SHP77 (cell line): Measurements from ENCODE around the gene TAF6L.
"Not testable (repeated sequence)": the region's sequence is repeated elsewhere in the genome, so short reads cannot be mapped to it uniquely, and the experiment has no call there.

Experiments
- DNase-seq, 2 experiments: peaks; one replicate each; lab custom pipeline; 2025; lab: John Stamatoyannopoulos, UW

Gene TAF6L

GRCh38 chr11:62771144-62772021, at the start of gene TAF6L:
Gene TAF6L, plus strand, starts transcription at chr11:62771396. Its CDS starts 4,388 bp downstream, at chr11:62775784.
- DNase-seq: peak; percentile 93 to 98

DNA sequence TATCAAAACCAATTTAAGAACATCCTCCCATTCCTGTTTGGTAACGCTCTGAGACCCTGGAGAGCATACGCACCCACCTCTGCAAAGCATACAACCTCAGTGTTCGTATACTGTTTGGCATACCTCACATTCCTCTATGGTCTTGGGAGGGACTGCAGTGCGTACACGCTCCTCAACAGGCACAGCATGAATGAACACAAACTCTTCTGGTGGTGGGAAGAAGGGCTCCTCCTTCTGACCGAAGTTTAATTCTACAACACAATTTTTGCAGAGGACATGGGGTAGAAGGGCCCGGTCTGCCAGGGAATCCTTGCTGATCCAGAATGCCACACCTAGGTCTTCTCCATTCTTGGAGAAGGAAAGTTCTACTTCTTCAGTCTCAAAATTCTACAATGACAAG, 49.2 kb upstream of the TAF6L start:
- no peak for DNase-seq

DNA sequence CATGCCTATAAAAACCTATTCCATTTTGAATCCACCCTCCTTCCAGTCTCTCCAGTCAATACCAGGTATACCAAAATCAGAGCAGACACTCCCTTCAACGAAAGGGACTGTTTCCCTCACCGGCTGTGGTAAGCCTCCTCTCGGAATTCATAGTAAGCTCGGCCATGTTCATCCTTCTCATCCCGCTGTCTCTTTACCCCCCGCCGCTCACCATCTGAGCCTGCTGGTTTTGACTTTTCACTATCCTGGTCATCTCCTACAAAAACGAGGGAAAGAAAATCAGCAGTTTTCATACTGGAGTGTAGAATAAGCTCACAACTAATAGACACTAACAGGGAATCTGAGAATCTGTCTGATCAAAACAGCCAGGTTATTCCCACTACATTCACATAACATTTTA, 47.0 kb upstream of the TAF6L start:
- DNase-seq: no peak

GRCh38 chr11:62725646-62726045, 45.5 kb upstream of the TAF6L start:
- no peak for DNase-seq

- no peak for DNase-seq
Observed at GRCh38 chr11:62726156-62726914, 44.9 kb upstream of the TAF6L start.

DNA sequence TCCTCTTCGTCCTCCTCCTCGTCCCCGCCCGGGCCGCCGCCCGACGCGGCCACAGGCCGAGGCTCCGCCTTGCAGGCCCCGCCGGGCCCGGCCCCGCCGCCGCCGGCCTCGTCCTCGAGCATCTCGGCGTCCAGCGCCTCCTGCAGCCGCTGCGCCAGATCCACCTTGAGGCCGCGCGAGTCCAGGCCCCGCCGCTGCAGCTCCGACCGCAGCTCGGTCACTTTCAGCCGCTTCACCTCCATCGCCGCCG, 44.4 kb upstream of the TAF6L start:
- no peak for DNase-seq

DNA sequence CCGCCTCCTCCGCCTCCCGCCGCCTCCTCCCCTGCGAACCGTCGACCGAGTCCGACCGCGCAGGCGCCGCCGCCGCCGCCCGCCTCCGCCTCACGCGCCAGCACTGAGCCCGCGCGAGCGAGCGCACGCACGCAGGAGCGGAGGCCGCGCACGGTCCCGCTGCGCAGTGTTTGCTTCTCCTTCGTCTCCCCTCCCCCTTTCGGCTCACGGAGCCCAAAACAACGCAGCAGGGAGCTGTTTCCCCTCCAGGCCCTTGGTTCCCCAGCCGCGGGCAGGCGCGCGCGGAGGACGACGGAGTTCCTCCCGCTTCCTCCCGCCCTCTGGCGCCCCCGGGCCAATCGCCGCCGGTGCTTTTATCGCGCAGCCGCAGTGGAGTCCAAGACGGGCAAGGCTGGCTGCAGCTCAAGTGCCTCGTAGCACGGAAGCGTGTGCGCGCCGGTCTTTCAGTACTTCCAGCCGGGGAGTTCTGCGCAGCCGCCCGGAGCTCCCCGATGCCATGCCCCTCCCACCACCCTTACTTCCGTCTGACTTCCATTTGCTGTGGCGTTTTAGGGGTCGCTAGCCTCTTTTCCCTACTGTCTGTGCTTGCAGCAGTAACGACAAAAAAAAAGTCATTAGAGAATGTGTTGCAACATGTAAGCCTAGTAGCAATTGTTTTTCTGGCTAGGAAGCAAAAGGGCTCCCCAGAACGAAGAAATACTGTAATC, 43.9 kb upstream of the TAF6L start, which contains the start of gene HNRNPUL2:
HNRNPUL2 (minus strand) TSS at position 293 of the 707 bp plus-strand sequence. CDS start 301 bp downstream, outside the sequence.
- peak; percentile 97 to 99 for DNase-seq

- peak; percentile 96 to 97 for DNase-seq
Observed at GRCh38 chr11:62727872-62728170, 43.4 kb upstream of the TAF6L start.

DNA sequence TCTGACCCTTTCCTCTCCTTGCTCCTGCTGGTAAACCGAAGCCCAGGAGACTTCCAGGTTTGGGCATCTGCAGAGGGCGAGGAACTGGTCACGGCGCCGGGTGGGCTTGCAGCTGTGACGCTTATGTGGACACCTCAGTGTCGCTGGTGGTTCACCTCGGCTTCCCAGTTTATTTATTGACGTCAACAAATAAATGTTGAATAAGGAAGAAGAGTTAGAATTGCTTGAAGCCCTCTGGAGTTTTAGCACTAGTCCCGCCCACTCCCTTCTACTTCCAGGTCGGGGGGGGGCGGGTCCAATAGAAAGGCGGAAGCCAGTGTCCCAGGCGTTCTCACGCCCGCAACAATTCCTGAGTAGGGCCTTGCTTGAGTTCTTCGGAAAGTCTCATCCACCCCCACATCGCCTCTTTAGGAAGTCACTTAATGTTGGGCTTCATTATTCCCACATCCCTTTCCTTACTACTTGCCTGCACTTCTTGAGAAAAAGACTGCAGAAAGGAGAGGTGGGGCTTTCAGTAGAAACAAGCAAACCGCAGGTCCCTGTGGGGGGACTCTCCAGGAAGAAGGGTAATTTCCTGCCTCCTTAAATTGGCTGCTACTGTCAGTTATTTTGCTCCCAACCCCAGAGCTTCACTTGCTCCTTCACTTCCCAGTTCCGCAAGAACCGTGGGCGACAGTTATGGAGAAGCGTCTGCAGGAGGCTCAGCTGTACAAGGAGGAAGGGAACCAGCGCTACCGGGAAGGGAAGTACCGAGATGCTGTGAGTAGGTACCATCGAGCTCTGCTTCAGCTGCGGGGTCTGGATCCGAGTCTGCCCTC, 42.8 kb upstream of the TAF6L start, which contains the start of gene TTC9C:
TTC9C (plus strand) TSS at position 316 of the 818 bp plus-strand sequence; CDS start at position 679, 363 bp downstream.
- peak; percentile 54 to 86 for DNase-seq

GRCh38 chr11:62730076-62730475, 41.1 kb upstream of the TAF6L start:
- DNase-seq: not testable (repeated sequence)

DNA sequence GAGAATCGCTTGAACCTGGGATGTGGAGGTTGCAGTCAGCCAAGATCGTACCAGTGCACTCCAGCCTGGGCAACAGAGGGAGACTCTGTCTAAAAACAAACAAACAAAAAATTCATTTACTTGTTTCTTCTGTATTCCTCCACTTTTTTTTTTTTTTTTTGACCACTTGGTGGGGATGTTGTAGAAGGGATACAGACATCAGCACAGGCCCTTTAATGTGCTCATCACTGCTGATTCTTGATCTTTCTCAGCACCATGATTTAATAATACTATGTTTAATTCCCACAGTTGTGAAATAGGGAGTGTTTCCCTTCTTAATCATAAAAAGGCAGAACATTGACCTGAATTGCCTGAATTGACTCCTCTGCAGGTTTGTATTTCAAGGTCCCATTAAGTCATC, 38.4 kb upstream of the TAF6L start:
- DNase-seq: no peak

- DNase-seq: no peak
Observed at GRCh38 chr11:62737196-62737595, 34.0 kb upstream of the TAF6L start.

GRCh38 chr11:62747475-62748160, 23.6 kb upstream of the TAF6L start:
- no peak for DNase-seq

DNA sequence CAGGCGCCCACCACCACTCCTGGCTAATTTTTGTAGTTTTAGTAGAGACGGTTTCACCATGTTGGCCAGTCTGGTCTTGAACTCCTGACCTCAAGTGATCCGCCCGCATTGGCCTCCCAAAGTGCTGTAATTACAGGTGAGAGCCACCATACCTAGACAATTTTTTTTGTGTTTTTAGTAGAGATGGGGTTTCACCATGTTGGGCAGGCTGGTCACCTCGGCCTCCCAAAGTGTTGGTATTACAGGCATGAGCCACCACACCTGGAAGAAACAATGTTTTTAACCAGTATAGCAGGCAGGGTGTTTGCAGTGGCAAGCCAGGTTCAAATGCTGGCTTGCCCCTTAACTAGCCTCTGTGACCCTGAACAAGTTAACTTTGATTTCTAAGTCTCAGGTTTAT, 21.3 kb upstream of the TAF6L start:
- DNase-seq: not testable (repeated sequence)

DNA sequence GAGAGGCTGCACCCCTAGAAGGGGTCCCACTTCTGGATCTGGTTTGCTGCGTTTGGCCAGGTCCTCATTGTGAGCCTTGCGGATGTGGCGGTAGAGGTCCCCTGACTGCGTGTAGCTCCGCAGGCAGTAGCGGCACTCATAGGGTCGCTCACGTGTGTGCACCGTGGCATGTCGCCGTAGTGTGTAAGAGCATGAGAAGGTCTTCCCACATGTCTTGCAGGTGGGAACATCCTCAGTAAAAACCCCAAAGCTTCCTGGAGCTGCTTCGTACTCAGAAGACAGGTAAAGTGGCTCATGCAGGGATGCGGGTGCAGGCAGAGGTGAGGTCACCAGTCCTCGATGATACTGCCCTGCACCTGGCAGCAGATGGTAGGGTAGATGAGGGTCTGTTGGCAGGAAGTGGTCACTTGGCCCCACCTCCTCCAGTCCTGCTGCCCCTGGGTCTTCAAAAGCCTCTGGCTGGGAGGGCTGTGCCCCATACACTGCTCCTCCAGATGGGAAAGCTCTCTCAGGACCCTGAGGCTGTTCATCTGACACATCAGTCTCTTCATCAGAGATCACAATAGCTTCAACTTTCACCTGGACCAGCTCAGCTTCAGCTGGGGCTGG, 18.9 kb upstream of the TAF6L start:
- no peak for DNase-seq

- no peak for DNase-seq
Observed at GRCh38 chr11:62752994-62753735, 18.0 kb upstream of the TAF6L start.

DNA sequence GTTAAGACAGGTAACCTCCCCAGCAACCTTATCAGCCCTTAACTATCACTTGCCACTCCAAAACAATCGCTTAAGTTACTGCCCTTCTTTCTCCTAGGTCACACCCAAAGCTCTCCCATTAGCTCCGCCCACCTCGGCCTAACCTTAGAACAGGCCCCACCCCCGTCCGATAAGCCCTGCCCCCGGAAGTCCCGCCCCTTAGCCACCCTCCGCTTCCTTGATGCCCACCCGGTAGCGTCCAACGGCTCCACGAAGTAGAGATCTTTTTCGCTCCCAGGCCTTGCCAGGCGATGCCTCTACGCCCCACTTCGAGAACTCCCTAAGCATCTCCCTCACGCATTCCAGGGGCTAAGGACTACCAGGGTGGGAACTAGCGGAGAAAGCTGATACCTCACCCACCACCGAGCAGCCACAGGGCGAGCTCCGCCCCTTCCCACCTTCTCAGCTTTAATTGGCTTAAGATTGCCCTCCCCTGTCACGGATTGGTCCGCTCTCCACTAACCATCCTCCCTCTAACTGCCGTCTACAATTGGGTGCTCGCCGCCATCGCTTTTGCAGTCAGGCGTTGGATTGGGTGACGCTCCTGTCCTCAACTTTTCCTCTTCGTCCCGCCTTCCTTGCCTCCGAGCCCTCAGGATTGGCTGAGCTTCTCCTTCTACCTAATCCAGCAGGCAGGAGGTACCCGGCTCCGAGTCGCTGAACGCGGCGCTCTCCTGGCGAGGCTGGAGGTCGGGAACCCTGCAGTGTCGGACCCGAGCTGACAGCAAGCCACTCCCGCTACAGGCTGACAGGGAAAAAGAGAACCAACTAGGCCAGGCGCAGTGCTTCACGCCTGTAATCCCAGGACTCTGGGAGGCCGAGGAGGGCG, 17.2 kb upstream of the TAF6L start, which contains the start of gene ZBTB3:
ZBTB3 (minus strand) TSS at position 425 of the 868 bp plus-strand sequence. CDS start 496 bp downstream, outside the sequence.
- peak; percentile 98 to 99 for DNase-seq

GRCh38 chr11:62755086-62755615, 16.0 kb upstream of the TAF6L start:
- DNase-seq: no peak
